HG03520 (cell line): Measurements from ENCODE around the gene NEK3.
"Not testable (repeated sequence)": the region's sequence is repeated elsewhere in the genome, so short reads cannot be mapped to it uniquely, and the experiment has no call there.

Experiments
- ATAC-seq: cut with Tn5 transposase; IDR thresholded peaks from one replicate; pipeline ENCODE4 v1.9.1; 2021; ENCODE audit warnings: mild to moderate bottlenecking, moderate library complexity; ENCODE audit not compliant: unreplicated experiment

Gene NEK3

DNA sequence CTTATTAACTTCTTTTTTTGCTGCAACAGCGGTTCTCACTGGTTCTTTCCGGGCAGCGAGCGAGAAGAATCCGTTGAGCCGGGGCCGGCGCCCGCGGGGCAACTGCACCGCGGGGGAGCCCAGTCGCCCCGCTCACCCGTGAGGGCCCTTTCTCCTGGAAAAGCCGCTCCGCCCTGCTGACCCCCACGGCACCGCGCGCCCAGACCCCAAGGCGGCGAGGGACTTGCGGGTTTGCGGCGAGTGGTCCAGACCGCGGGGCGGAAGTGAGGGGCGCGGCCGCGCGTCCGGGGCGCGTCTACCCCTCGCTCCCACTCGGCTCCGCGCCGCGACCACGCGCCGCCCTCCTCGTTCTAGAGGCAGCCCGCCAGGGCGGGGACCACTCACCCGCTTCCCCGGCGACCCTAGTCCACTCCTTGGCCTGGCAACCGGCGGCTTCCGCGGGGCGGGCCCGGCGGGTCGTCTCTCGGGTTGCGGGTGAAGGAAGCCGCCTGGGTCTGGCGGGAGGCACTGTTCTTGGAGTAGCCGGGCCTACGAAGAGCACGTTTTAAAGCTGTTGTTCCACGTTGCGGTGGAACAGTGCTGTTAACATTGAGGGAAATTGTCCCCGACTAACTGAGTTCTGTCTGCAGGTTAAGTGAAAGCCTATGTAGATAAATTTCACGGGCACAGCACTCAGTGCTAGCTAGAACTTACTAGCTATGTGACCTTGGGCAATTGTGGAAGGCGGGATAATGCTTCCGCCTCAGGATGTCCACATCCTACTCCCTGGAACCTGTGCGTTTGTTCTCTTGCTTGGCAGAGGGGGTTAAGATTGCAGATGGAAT, at the start of gene NEK3:
Gene NEK3 (minus strand): TSS at position 439 of the 824 bp plus-strand sequence. CDS start 3,406 bp downstream, outside the sequence.
- peak; percentile 60 for ATAC-seq

DNA sequence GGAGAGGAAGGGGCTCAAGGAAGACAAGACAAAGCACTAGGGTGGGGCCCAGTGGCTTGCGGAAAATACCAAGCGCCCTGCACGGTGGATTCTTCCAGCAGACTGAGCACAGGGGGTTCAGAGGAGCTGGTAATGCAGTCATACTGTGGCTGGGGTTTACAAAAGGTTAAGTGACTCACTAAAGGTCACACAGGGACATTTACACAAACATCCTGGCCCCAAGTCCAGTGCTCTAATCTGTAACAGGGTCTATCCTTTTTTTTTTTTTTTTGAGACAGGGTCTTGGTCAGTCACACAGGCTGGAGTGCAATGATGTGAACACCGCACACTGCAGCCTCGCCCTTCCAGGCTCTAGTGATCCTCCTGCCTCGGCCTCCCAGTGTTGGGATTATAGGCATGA, 49.0 kb upstream of the NEK3 start:
- ATAC-seq: not testable (repeated sequence)

GRCh38 chr13:52207896-52208295, 48.5 kb upstream of the NEK3 start:
- ATAC-seq: not testable (repeated sequence)

DNA sequence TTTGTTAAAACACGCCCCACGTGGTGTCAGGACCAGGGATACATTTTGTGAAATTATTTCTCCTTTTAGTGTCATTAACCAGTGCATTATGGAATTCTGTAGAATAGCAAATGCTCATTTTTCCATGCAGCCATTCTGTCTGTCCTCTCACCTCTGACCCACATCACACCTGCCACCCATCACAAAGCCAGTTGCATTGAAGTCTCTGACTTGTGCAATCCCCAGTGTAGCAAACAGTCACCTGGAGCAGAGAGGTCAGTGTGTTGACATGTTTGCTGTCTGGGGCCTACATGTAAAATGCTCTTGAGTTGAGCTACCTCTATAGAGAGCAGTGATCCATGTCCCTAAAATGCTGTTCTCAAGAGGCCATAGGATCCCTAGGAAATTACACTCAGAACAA, 47.9 kb upstream of the NEK3 start:
- ATAC-seq: not testable (repeated sequence)

DNA sequence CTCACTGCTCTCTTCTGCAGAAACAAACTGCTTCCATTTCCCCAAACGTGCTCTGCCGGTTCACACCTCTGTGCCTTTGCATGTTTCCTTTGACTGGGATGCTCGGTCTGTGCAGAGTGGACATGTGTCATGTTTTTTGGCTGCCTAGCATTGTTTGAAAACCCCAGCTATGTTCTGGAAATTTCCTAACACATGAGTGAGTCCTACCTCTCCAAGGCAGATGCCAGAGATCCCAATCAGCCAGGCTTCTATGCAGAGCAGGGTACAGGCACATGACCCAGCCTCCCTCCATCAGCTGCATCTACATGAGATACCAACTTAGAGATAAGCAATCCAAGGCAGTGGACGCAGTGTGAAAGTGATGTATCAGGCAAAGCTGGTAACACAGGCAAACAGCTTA, 45.1 kb upstream of the NEK3 start:
- not testable (repeated sequence) for ATAC-seq

DNA sequence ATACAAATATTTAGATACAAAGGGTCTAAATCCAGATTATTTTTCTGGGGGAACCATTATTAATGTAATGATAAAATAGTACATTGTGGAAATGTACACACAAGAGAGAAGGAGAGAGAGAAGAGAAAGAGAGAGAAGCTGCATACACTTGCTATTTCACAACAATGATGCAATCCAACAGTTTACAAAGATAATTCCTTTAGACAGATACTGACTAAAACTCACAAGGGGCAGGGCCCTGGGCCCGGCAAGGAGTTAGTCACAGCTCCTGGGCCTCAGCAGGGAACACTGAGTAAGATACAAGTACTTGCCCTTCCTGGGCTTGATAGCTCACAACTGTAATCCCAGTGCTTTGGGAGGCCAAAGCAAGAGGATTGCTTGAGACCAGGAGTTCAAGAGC, 44.5 kb upstream of the NEK3 start:
- ATAC-seq: not testable (repeated sequence)

DNA sequence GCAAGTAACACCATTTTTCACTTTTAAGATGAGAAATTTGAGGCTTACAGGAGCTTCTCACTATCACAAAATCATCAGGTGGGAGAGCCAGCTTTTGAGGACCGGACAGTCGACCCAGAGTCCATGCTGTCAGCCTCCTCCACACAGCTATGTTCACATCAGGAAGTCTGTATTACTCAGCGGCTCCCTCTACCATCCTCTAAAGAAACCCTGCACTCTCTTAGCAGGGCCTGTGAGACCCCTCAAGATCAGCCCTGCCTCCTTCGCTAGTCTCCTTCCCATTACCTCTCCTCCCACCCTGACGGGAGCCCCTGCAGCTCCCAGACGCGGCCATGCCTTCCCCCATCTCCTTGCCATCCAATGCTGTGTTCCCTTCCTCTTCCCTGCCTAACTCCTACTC, 43.1 kb upstream of the NEK3 start:
- ATAC-seq: not testable (repeated sequence)

DNA sequence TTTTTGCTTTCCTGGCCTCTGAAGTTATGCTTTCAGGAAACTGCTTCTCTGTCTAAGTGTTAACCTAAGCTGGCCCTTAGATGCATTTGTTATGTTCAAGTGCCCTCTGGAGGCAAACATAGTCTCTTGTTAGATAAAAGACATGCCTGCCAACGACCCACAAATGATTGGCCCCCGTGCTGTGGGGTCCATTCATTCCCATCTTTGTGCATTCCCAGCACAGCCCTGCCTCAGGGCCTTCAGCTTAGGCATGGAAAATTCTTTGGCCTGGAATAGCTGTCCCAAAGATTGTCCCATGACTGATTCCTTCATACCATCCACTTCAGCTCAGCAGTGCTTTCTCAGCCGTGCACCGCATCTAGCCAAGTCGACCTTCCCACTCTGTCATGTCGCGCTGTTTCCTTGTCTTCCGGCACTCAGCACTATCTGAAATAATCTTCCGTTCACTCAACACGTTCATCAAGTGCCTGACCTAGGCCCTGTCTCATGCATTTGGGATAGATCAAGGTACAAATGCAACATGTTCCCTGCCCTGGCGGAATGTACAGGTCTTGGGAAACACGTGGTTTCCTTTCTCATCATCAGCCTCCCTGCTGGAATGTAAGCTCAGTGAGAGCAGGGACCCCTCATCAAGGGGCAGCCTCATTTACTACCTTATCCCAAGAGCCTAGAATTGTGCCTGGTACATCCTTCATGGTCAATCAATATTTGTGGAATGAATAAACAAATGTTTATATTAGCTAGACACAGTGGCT, 42.2 kb upstream of the NEK3 start:
- ATAC-seq: not testable (repeated sequence)

- peak; percentile 48 for ATAC-seq
Observed at GRCh38 chr13:52195401-52195837, 36.0 kb upstream of the NEK3 start.

DNA sequence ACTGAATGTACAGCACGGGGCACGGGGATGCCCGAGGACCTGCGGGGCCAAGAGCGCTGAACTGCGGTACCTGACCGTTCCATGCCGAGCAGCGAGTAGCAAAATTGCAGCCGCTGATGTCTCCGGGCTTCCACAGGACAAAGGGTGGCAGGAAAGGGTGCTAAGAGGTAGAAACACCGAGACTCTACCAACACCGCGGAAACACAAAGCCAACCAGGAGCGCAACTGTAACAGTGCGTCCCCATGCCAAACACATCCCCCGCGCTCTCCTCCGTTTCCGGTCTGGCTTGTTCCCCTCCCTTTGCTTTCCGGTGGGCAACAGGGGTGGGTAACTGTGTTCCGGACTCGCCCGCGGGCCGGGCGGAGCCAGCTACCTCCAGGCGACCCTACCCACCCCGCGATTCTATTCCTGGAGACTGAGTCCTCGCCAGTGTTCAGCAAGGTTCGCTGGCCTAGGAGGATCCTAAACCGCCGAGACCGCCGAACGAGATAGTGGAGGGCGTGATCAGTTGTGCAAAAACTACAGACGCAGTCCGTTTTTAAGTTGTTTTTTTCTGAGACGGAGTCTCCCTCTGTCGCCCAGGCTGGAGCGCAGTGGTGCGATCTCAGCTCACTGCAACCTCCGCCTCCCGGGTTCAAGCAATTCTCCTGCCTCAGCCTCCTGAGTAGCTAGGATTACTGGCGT, 34.9 kb upstream of the NEK3 start:
- peak; percentile 73 for ATAC-seq

DNA sequence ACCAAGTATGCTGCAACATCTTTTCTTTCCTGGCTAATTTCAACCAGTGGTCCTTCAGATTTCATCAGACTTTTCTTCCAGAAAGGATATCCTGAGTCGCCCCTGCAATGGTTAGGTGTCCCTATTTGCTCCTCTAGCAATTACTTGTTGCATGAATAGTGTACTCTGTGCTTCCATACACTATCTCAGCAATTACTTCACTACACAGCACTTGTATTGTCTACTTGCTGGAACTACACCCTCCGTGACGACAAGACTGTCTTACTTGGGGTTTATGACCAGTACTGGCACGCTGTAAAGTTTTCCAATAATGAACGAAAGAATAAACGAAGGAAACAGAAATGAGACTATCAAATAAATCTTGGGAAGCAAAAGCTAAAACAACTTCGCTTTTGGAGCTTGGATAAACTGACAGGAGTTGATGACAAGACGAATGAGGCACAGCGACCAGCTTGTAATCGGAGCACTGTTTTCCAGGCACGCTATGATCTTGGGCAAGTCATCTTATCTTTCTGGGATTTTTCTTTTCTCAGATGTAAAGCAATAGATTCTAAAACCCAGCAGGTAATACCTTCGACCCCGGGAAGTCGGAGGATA, 34.3 kb upstream of the NEK3 start:
- peak; percentile 22 for ATAC-seq

- ATAC-seq: peak; percentile 58
Observed at GRCh38 chr13:52187424-52188187, 28.2 kb upstream of the NEK3 start.

DNA sequence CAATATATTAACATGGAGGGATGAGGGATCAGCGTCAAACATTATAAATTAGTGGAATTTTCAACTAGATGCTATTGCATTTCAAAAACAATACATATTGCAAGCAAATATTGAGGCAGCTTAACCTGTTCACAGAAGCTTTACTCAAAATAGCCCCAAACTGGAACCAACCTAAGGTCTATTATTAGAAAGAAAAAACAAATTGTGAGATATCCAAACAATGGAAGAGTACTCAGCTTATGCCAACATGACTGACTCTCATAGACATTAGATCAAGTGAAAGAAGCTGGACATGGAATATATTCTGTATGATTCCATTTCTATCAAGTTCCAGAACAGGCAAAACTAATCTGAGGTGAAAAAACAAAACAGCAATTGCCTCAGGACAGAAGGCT, 27.6 kb upstream of the NEK3 start:
- no peak for ATAC-seq

GRCh38 chr13:52181316-52181954, 22.0 kb upstream of the NEK3 start:
- not testable (repeated sequence) for ATAC-seq

GRCh38 chr13:52179925-52180324, 20.5 kb upstream of the NEK3 start:
- ATAC-seq: no peak

DNA sequence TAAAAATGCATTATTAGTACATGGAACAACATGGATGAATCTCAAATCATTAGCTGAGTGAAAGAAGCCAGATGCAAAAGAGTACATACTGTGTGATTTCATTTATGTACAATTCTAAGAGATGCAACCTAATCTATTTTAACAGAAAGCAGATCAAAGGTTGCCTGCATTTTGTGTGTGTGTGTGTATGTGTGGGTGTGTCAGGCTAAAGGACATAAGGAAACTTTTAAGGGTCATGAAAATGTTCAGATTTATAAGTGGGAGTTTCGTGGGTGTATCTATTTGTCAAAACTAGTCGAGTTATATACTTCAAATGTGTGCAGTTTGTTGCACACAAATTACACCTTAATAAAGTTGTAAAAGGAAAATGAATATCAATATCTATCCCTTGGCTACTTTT, 17.9 kb upstream of the NEK3 start:
- ATAC-seq: no peak

DNA sequence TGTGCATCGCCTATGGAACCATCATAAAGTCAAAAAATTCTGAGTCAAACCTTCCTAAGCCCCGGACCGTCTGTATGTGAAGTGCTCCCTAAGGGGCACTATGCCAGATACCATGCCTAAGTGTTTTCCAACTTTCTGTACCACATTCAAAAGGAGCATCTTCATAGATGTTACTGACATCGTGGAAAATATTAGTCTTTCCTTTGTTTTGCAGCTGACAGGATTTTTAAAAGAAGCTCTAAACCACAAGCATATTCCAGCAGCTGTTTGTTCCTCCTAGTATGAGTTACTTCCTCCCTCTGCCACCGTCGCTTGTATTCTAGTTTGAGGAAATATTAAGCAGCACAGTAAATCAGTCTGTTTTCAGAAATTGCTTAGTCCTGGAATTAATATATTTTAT, 14.6 kb upstream of the NEK3 start:
- ATAC-seq: not testable (repeated sequence)

DNA sequence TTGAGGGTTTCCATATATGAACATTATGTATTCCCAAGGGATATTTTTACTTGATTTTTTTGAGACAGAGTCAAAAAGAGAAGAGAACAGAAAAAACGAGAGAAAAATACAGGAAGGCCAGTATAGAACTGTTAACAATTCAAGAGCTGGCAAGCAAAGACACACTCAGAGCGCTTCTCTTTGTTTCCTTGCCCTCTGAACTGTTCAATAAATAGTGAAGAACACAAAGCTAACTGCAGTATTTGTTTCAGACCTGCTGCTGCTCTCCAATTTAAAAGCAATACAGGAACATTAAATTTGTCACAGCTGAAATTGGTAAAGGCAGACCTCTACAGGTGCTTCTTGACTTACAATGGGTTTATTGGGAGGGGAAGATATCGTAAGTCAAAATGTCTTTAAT, 14.0 kb upstream of the NEK3 start:
- no peak for ATAC-seq

DNA sequence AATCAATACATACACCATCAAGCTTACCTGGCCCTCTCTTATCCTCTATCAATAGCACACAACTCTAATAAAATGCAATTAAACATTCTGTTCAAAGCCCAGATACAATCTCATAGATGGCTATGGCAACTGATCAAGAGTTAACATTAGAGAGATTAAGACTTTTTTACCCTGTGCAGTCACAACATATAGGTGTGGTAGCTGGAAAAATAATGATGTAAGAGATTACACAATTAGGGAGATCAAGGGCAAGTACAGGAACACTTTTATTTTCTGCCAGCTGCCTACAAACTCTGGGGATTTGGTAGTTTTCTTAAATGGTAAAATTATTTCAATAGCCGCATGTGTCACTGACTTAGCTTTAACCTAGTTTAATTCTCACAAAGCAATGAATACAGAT, 12.3 kb upstream of the NEK3 start:
- not testable (repeated sequence) for ATAC-seq
